Fibroblast of skin of scalp (primary cell): Measurements from ENCODE around the gene GNGT2.

Experiments used
- DNase-seq: peaks from one replicate; pipeline ENCODE4 v3.0.0-alpha.2; 2013

The GNGT2 gene

GRCh38 chr17:49229076-49229804 lies 18.9 kb upstream of the GNGT2 start:
- no peak for DNase-seq

GRCh38 chr17:49227436-49228261 lies 17.3 kb upstream of the GNGT2 start:
- peak; percentile 61 for DNase-seq

GRCh38 chr17:49226771-49227435 lies 16.5 kb upstream of the GNGT2 start:
- DNase-seq: no peak

GRCh38 chr17:49225554-49226236 lies 15.3 kb upstream of the GNGT2 start:
- DNase-seq: no peak

- DNase-seq: no peak
These were observed 14.6 kb upstream of the GNGT2 start for GRCh38 chr17:49224997-49225337.

- no peak for DNase-seq
These were observed 14.0 kb upstream of the GNGT2 start for GRCh38 chr17:49224198-49224996.

- no peak for DNase-seq
These were observed 13.3 kb upstream of the GNGT2 start for GRCh38 chr17:49223517-49224197.

- no peak for DNase-seq
These were observed 12.8 kb upstream of the GNGT2 start for GRCh38 chr17:49223168-49223516.

GRCh38 chr17:49219987-49220386 lies 9.6 kb upstream of the GNGT2 start:
- no peak for DNase-seq

GRCh38 chr17:49218941-49219913 lies 8.9 kb upstream of the GNGT2 start:
- DNase-seq: no peak

- DNase-seq: no peak
These were observed 7.5 kb upstream of the GNGT2 start for GRCh38 chr17:49217651-49218413.

- DNase-seq: no peak
These were observed 6.7 kb upstream of the GNGT2 start for GRCh38 chr17:49216953-49217650.

- no peak for DNase-seq
These were observed 6.1 kb upstream of the GNGT2 start for GRCh38 chr17:49216482-49216881.

- no peak for DNase-seq
These were observed 4.4 kb upstream of the GNGT2 start for GRCh38 chr17:49214676-49215360.

- no peak for DNase-seq
These were observed 3.5 kb upstream of the GNGT2 start for GRCh38 chr17:49213847-49214246.

- DNase-seq: no peak
These were observed 3.0 kb upstream of the GNGT2 start for GRCh38 chr17:49213399-49213798.

- DNase-seq: no peak
These were observed 1.3 kb downstream of the GNGT2 start for GRCh38 chr17:49209061-49209571.

- no peak for DNase-seq
These were observed 5.9 kb downstream of the GNGT2 start for GRCh38 chr17:49204516-49204915.
